Osteocyte (in vitro differentiated cells): Measurements from ENCODE around the gene MKNK1. TPM values are rescaled to one million over a fixed set of nuclear protein-coding genes. Genes with fewer than 3 reads are reported as not detected.
A peak's percentile ranks its signal among the peaks of the same experiment; 100 is the strongest.
"Not testable (repeated sequence)": the region's sequence is repeated elsewhere in the genome, so short reads cannot be mapped to it uniquely, and the experiment has no call there.

Experiments
- DNase-seq: peaks from one replicate; pipeline ENCODE4 v3.0.0; 2021; ENCODE audit warnings: mixed read lengths; ENCODE audit not compliant: unreplicated experiment; ENCODE audit errors: extremely low spot score
- H3K27ac Mint-ChIP-seq: one replicate; pipeline ENCODE4 v1.8.0; 2021; ENCODE audit warnings: mild to moderate bottlenecking, mixed read lengths; ENCODE audit not compliant: unreplicated experiment
- H3K27me3 Mint-ChIP-seq: one replicate; pipeline ENCODE4 v1.8.0; 2021; ENCODE audit warnings: mixed read lengths; ENCODE audit not compliant: unreplicated experiment
- H3K36me3 Mint-ChIP-seq: one replicate; pipeline ENCODE4 v1.8.0; 2021; ENCODE audit warnings: mixed read lengths; ENCODE audit not compliant: unreplicated experiment
- H3K4me1 Mint-ChIP-seq: one replicate; pipeline ENCODE4 v1.8.0; 2021; ENCODE audit warnings: mixed read lengths; ENCODE audit not compliant: unreplicated experiment
- H3K4me3 Mint-ChIP-seq: one replicate; pipeline ENCODE4 v1.8.0; 2021; ENCODE audit warnings: mild to moderate bottlenecking, moderate library complexity, mixed read lengths; ENCODE audit not compliant: unreplicated experiment
- H3K9me3 Mint-ChIP-seq: one replicate; pipeline ENCODE4 v1.8.0; 2021; ENCODE audit warnings: mixed read lengths; ENCODE audit not compliant: unreplicated experiment
- long read RNA-seq: library from polyadenylated mRNA; unstranded; transcript quantifications from one replicate; pipeline ENCODE4 v2.0.0, GENCODE V29; 2021
- total RNA-seq: library from RNA; stranded (reverse); gene quantifications from 2 replicates; pipeline ENCODE4 v1.2.1, GENCODE V29; 2021
- TF ChIP-seq, protein P1 (sequence below): fragments of 200-600 bp; sonication (generic); IDR thresholded peaks from 2 replicates; pipeline ENCODE4 v1.5.0; 2021; ENCODE audit warnings: antibody characterized with exemption, mild to moderate bottlenecking, moderate library complexity

Gene MKNK1
- total RNA-seq = 32.5 and 35.0 TPM in 2 replicates
- long read RNA-seq, transcript MKNK1-230 (12 exons, 2,600 nt) = major isoform, 14 of 85 reads
- long read RNA-seq, transcript MKNK1-231 (13 exons, 2,686 nt) = minor isoform, 13 of 85 reads
- long read RNA-seq, partial matches to known transcripts = 6 of 85 reads
- long read RNA-seq, other reads (novel, unspliced or antisense) = 50 of 85 reads

DNA sequence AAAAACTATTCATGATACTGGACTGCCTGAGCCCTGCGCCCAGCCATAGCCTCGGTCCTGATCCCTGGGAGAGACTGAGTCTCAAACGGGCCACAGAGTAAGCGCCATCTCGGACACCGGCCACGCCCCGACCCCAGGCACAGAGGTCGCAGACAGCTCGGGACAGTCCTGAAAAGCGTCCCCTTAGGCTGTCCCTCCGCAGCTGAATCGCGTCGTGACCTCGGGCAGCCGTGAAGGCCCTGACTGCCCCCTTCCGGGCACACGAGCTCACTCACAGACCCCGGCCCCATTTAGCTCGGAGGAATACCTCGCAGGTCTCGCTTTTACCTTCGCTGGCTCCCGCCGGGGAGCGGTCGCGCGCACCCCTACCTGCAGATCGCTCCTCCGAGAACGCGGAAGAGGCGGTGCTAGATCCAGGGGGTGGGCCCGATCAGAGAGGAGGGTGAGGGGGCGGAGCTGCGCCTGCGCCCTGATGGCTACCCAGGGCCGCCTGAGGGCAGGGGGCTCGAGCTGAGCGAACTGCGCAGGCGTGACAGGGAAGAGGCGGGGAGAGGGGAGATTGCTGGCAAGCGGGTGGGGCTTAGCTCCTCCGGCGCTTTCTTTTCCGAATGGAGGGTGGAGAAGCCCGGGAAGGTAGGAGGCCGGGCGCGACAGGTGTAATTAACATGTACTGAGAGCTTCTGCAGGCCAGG lies at the start of gene MKNK1:
Gene MKNK1, minus strand, starts transcription at position 411 of the 692 bp plus-strand sequence. CDS start 20,941 bp downstream, outside the sequence.
- DNase-seq = peak; percentile 100
- peak within 1 kb of the TSS; percentile 80 for H3K27ac Mint-ChIP-seq
- TF ChIP-seq, protein P1, sequence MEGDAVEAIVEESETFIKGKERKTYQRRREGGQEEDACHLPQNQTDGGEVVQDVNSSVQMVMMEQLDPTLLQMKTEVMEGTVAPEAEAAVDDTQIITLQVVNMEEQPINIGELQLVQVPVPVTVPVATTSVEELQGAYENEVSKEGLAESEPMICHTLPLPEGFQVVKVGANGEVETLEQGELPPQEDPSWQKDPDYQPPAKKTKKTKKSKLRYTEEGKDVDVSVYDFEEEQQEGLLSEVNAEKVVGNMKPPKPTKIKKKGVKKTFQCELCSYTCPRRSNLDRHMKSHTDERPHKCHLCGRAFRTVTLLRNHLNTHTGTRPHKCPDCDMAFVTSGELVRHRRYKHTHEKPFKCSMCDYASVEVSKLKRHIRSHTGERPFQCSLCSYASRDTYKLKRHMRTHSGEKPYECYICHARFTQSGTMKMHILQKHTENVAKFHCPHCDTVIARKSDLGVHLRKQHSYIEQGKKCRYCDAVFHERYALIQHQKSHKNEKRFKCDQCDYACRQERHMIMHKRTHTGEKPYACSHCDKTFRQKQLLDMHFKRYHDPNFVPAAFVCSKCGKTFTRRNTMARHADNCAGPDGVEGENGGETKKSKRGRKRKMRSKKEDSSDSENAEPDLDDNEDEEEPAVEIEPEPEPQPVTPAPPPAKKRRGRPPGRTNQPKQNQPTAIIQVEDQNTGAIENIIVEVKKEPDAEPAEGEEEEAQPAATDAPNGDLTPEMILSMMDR = peak; percentile 42
- H3K9me3 Mint-ChIP-seq = no peaks in the 10 kb centered on the region
- peak within 1 kb of the TSS; percentile 89 for H3K4me3 Mint-ChIP-seq
- H3K36me3 Mint-ChIP-seq = peaks cover 14% of the 10 kb centered on the region
- peaks cover 25% of the 10 kb centered on the region for H3K4me1 Mint-ChIP-seq
- no peaks in the 10 kb centered on the region for H3K27me3 Mint-ChIP-seq

GRCh38 chr1:46653405-46653958 lies 49.4 kb upstream of the MKNK1 start:
- Mint-ChIP-seq H3K9me3 (peaks cover 4% of the 10 kb centered on the region), H3K27ac (no peak overlapping the region), H3K27me3 (no peaks in the 10 kb centered on the region), H3K4me1 (peaks cover 3% of the 10 kb centered on the region), H3K4me3 (no peak overlapping the region), H3K36me3 (peaks cover 59% of the 10 kb centered on the region)
- no peak for DNase-seq
- TF ChIP-seq, protein P1 = no peak

DNA sequence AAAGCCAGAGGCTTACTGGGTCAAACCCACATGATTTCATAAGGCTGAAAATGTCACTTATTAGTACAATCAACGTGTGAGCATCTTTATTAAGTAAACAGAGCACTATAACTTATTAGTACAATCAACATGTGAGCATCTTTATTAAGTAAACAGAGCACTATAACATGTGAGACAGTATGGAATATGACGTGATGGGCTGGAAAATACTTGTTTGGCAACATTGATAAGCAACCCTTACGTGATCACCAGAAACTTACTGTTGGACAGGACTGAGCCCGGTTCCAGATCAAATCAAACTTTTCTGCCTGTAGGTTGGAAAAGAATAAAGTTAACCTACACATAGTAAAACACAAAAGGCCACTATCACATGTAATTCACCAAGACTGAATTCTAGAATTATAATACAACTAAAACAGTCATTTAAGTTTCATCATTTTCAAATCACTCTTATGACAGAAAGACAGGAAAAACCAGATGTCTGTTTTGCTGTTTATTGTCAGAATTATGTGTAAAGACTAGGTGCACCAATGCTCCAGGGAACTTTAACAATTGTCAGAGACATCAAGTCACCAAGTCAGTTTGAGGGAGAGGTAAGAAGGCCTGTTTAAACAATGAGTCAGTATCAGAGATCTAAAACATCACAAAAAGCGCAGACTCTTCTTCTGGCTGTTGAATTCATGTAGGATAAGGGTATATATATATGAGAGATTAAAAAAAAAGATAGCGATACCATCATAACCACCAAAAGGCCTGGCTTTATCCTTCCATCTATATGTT lies 48.4 kb upstream of the MKNK1 start:
- TF ChIP-seq, protein P1 = no peak
- H3K9me3 Mint-ChIP-seq = peaks cover 5% of the 10 kb centered on the region
- no peak overlapping the region for H3K4me3 Mint-ChIP-seq
- no peak overlapping the region for H3K27ac Mint-ChIP-seq
- DNase-seq = no peak
- peaks cover 55% of the 10 kb centered on the region for H3K36me3 Mint-ChIP-seq
- H3K27me3 Mint-ChIP-seq = no peaks in the 10 kb centered on the region
- peaks cover 3% of the 10 kb centered on the region for H3K4me1 Mint-ChIP-seq

- not testable (repeated sequence) for H3K27ac Mint-ChIP-seq, H3K9me3 Mint-ChIP-seq, H3K4me1 Mint-ChIP-seq, H3K27me3 Mint-ChIP-seq, H3K4me3 Mint-ChIP-seq, DNase-seq
- H3K36me3 Mint-ChIP-seq = peaks cover 62% of the 10 kb centered on the region
Observed at GRCh38 chr1:46651152-46651551, 47.1 kb upstream of the MKNK1 start.

DNA sequence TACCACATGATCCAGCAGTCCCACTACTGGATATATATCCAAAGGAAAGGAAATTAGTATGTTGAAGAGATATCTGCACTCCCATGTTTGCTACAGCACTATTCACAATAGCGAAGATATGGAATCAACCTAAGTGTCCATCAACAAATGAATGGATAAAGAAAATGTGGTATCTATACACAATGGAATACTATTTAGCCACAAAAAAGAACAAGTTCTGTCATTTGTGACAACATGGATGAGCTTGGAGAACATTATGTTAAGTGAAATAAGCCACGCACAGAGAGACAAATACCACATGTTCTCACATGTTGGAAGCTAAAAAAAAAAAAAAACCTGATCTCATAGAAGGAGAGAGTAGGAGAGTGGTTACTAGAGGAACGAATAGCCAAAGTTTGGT lies 46.4 kb upstream of the MKNK1 start:
- TF ChIP-seq, protein P1 = no peak
- peaks cover 3% of the 10 kb centered on the region for H3K4me1 Mint-ChIP-seq
- peaks cover 10% of the 10 kb centered on the region for H3K9me3 Mint-ChIP-seq
- peaks cover 56% of the 10 kb centered on the region for H3K36me3 Mint-ChIP-seq
- no peak for DNase-seq
- H3K27me3 Mint-ChIP-seq = no peaks in the 10 kb centered on the region
- no peak overlapping the region for H3K27ac Mint-ChIP-seq
- H3K4me3 Mint-ChIP-seq = no peak overlapping the region
